GM15510 (cell line): ENCODE data around the gene ACBD6.

ENCODE experiments used
- POLR2A ChIP-seq: IDR thresholded peaks from 3 replicates; pipeline ENCODE4 v1.6.1; 2011; ENCODE audit warnings: borderline replicate concordance; ENCODE audit not compliant: insufficient read length; ENCODE audit errors: extremely low read depth

The ACBD6 gene

DNA sequence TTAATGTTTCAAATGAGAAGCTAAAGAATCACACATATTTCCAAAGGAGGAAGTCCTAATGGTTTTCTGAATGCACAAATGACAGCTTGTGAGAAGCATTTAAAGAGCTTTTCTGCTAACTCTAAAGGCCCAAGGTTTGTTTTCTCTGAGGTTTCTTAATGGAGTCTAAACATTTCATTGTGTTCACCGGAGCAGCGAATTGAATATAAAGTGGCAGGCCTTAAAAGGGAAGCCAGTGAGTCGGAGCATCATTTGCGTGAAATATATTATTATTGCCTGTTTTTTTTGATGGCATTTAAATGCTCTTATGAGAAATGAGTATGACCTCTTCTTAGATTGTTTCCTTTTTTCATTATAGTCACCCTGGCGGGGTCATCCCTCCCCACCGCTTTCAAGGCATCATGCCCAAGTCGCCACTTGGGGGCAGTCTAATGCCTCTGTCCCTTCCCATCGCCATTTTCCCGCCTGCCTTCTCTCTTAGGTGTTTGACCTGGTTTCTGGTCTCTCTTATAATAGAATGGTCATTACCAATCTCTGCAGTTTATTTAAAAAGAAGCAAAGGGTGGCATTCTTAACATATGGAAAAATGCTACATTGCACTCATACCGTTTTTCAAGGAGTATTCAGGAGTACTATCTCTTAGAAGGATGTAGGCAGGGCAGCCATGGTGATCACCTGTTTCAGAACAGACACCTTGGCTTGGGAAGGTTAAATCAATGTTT lies 31.1 kb upstream of the ACBD6 start:
- TF ChIP-seq POLR2A, result no peak

DNA sequence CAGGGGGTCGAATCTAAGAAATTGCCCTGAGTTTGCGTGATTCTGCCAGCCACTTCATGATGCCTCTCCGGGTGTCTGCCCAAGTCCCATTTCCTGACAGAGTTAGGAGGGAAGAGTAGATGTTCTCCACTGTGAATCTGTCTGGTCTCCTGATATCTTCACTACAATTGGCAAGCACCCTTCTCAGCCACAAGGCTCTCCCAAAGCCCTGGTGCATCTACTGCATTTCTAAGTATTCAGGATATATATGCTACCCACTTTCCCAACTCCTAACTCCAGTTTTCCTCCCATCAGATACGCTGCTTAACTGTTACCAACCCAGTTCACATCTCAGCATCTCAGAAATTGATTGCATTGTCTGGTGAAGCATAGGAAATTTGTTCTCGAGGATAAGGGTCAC lies 30.5 kb upstream of the ACBD6 start:
- no peak for TF ChIP-seq POLR2A

DNA sequence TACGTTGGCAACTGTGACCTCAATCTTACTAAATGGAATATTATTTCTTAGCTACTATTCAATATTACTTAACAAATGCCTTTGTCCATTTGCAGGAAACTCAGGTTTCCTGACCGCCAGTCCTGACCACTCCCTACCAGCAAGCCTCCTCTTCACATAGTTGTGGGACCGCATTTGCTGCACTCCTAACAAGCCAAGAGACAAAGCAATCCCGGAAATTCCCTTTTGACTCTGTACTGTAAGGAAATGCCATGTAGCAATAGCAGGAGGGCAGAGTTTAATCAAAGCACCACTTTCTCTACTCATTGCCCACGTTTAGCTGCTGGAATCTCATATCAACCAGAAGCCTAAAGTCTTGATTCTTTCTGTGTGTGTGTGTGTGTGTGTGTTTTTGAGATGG lies 28.1 kb upstream of the ACBD6 start:
- no peak for TF ChIP-seq POLR2A

DNA sequence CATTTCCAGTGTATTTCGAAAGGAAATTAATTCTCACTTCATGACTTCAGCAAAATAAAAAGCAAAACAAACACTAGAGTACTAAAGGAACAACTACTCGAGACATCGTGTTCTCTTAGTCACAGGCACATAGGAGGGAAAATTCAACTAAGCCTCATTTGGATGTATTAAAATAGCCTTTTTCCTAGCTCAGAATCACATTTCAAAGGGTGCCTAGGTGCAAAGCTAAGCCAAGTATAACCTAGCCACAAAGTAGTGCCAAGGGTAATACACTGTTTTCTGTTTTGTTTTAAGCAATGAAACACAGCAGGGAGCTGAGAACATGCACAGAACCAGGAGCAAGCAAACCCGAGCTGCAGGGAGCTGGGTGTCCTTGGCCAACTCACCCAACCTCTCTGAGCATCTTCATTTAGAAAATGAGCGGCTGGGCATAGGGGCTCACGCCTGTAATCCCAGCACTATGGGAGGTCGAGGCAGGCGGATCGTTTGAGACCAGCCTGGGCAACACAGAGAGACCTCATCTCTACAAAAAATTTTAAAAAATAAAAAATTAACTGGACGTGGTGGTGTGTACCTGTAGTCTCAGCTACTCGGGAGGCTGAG lies 26.6 kb upstream of the ACBD6 start:
- TF ChIP-seq POLR2A, result no peak

DNA sequence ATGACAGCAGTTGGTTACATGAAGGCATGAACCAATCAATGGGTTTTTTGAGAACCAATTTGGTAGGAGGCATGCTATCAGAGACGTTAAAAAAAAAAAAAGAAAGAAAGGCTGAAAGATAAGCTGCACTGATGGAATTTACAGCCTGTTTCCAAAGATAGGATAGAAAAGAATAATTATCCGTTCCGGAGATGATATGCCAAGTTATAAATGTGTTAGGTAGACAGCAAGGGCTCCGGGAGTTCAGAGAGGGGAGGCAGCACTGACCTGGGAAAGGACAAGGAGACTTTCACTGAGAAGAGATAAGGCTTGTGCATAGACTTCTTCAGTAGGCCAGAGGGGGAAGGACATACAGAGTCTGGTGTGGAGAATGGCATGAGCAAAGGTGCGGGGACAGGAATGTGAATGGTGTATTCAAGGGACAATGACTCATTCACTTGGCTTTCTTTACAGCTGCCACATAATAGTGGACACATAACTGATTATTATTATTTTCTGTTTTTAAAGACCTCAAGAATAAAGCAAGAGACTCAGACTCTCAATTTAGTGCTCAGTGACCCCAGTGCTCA lies 24.8 kb upstream of the ACBD6 start:
- TF ChIP-seq POLR2A, result no peak

DNA sequence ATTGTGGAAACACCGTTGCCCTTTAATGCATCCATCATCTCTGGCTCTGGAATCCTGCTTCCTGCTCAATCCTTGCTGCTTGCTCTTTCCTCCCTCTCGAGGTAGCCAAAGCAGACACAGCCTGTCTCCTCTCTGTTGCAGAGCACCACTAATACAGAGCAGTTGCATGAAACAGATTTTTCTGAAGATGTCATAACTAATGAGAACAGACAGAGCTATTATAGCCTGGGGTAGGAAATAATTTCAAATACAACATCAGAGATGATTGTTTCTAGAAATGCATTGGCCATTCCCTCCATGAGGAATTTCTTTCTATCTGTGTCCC lies 23.3 kb upstream of the ACBD6 start:
- no peak for TF ChIP-seq POLR2A

DNA sequence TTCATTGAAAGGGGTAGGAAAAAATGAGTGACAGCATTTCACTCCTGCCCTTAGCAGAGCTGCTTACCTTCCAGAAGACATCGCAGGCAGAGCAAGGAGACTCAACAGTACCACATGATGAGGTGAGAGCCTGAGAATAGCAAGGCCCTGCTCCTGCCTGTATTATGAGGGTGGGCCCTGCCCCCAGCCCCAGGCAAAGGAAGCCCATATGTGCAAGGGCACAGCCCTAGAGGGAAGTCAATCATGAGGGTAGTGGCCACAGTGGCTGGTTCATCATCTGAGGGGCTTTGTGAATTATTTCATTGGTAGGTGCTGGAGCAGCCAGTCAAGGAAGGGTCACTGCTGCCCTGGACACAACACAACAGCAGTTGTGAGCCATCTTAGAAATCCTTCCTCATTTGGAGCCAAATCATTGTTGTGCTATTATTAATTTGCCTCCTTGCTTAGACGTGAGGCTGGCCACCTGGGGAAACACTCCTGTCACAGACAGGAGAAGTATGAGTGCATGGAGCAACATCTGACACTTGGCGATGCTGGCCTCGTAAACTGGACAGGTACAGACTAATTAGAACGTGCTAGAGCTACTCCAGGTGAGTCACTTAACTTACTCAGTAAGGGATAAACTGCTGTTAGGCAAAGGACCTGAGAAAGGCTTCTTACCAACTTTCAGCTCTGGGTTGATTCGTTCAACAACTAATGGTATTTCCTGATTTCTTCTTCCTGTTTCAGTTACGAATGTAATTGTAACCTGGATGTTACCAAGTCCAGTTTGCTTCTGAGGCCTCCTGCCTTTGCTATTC lies 22.7 kb upstream of the ACBD6 start:
- TF ChIP-seq POLR2A, result no peak

DNA sequence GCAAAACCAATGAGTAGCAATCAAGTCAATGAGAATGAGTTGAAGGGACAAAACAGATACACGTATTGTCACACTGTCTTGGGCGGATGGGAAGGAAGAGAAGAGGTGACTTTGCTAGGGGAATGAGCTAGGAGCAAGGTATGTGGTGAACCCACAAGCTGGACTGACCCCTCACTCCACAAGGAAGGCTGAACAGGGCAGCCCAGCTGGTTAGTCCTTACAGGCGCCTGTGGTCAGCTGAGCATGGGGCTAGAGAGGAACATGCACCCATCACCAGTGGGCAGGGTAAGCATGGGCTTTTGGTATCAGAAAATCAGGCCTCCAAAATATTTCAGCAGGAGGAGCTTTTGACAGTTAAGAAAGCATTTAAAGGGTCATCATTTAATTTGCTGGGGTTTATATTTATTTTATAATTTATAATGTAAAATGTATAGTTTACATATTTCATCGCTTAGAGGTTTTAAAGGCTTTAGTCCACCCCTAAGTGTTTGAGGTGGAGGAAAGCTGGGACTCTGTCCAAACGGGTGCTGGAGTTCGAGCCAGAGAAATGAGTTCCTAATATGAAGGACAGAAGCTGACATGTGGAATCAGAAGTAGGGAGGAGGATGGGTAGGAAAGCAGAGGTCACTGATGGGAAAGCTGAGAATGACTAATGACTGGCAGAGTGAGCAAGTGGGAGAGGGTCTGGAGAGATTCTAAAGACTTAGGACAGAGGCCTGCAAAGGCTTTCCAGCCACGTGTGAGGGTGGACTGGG lies 22.0 kb upstream of the ACBD6 start:
- no peak for TF ChIP-seq POLR2A

DNA sequence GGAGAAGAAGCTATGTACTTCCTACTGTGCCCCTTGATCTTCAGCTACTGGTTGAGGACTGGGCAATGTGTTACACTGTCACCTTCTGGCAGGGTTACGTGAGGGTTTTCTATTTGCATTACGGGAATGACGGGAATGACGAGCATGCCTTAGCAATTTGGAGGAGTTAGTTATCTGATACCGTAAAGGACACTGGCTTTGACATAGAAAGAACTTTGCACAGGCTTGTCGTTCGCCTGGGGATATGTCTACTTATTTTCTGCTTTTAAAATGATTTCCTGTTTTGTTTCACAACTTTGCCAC lies 19.8 kb upstream of the ACBD6 start:
- TF ChIP-seq POLR2A, result no peak

DNA sequence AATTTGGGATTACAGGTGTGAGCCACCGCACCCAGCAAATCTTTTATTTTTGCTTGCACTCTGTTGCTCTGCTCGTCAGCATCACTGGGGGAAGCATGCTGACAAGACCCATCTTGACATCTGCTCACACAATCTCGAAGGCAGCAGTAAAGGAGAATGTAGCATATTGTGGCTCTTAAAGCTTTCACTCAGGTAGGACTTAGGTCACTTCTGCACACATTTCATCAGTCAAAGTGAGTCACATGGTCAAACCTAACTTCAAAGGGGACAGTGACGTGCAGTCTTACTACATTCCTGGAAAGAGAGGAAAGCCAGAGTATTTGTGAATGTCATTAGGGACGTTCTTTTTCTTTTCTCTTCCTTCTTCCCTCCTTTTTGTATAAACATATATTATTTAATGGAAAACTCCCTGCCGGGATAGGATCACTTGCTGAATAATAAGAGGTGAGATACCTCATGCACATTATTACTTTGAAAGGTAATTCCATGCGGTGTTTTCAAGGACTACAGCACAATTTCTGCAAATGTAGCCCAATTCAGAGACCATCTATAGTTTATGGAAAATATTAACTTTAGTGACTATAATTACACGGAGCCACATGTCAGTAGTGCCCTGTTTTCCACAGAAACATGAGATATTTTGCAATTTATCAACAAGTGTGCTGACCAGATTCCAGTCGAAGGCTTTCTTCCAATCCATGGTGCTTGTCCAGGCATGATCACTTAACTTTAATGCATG lies 19.3 kb upstream of the ACBD6 start:
- TF ChIP-seq POLR2A, result no peak

DNA sequence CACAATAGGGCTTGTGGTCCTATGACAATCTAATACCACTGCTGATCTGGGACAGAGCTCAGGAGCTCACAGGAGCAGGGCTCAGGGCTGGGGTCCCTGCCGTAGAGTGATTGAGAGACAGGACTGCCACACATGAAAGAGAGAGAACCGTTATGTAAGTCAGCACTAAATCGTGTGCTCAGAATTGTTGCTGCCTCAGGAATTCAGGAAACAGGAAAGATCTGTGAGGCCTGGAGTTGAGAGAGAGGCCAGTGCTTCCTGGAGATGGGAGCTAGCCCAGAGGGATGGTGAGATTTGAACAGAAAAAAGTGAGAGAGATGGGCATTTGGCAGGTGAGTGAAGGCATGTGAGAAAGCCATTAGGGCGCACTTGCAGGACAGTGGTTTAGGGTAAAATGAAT lies 17.5 kb upstream of the ACBD6 start:
- no peak for TF ChIP-seq POLR2A

DNA sequence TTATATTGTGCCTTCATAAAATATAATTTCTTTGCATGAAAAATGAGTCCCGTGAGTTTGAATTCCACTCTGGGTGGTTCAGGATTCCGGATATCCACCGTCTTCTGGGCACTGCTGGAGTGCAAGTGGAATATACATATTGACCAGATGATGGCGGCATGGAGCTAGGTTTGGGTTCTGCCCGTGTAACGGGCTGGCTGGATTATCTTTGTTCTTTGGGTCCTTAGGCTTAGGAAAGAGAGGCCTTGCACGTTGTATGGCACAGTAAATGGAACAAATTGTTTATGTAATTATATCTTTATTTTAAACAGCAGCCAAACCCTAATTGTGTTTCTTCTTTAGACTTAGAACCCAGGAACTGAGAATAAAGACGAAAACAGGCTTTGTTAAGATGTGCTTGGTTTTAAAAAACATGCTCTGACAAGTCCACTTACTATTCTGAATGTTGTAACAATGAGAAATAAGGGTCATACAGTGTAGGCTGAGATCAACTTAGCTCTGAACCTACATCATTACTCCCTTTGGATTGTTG lies 13.5 kb upstream of the ACBD6 start:
- no peak for TF ChIP-seq POLR2A

DNA sequence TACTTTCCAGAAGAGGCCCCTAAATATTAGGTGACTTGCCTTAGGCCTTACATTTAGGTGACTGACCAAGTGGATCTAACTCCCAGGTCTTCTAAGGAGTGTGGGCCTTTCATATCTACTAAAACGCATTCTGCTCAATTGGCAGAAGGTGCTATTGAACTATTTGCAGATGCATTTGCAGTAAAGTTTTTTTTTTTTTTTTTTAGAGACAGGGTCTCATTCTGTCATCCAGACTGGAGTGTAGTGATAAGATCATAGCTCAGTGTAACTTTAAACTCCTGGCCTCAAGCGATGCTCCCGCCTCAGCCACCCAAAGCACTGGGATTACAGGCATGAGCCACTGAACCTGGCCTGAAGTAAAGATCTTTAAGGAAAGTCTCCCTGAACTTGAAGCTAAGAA lies 13.0 kb upstream of the ACBD6 start:
- TF ChIP-seq POLR2A, result no peak

DNA sequence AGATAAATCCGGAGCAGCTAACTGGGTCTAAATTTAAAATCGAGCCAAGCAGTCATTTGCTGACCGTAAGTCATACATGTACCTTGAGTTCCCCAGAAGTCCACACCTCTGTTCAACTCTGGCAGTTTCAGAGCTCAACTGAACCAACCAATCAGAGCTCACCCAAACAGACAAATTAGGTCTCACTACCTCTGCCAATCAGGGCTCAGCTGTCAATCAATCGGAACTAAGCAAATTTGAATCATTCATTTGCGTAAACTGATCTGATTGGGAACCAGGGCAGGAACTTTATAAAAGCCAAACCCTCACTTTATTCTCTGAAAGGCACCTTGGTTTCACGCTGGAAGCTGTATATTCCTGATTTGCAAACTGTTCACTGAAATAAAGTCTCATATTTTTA lies 11.2 kb upstream of the ACBD6 start:
- TF ChIP-seq POLR2A, result no peak
